Mesenchymal stem cell (in vitro differentiated cells and primary cell): Measurements from ENCODE around the gene PLPPR3.

Experiments used
- DNase-seq: peaks from one replicate; pipeline ENCODE4 v3.0.0-alpha.2; 2013
- H2AFZ ChIP-seq: one replicate; pipeline ENCODE4 v1.6.1; 2013; ENCODE audit warnings: low read depth, mild to moderate bottlenecking, control low read depth, inconsistent platforms, low read length, moderate library complexity
- H2AK5ac ChIP-seq: 2 replicates; pipeline ENCODE4 v1.6.1; 2013; ENCODE audit warnings: low read length, moderate library complexity, mild to moderate bottlenecking, inconsistent platforms; ENCODE audit not compliant: severe bottlenecking
- H2BK120ac ChIP-seq: one replicate; pipeline ENCODE4 v1.6.1; 2013; ENCODE audit warnings: low read depth, mild to moderate bottlenecking, inconsistent platforms, low read length, moderate library complexity
- H2BK12ac ChIP-seq, 2 experiments: one replicate each; pipeline ENCODE4 v1.6.1; 2013; ENCODE audit warnings: inconsistent platforms in 2 of 2, low read length in 2 of 2, mild to moderate bottlenecking in 2 of 2, moderate library complexity in 2 of 2, control low read depth in 1 of 2
- H2BK15ac ChIP-seq: one replicate; pipeline ENCODE4 v1.6.1; 2013; ENCODE audit warnings: mild to moderate bottlenecking, low read depth, inconsistent platforms; ENCODE audit not compliant: poor library complexity, severe bottlenecking
- H2BK5ac ChIP-seq: 2 replicates; pipeline ENCODE4 v1.6.1; 2013; ENCODE audit warnings: low read depth, mild to moderate bottlenecking, low read length, control low read depth, inconsistent platforms; ENCODE audit not compliant: poor library complexity, severe bottlenecking
- H3K14ac ChIP-seq, 2 experiments: one replicate each; pipeline ENCODE4 v1.6.1; 2013; ENCODE audit warnings: inconsistent platforms in 2 of 2, low read length in 2 of 2, control low read depth in 1 of 2, mild to moderate bottlenecking in 1 of 2, moderate library complexity in 1 of 2
- H3K18ac ChIP-seq, 2 experiments: one replicate each; pipeline ENCODE4 v1.6.1; 2013; ENCODE audit warnings: inconsistent platforms in 2 of 2, low read length in 2 of 2, control low read depth in 1 of 2, low read depth in 1 of 2, mild to moderate bottlenecking in 1 of 2
- H3K23ac ChIP-seq, 2 experiments: one replicate each; pipeline ENCODE4 v1.6.1; 2013; ENCODE audit warnings: inconsistent platforms in 2 of 2, low read length in 2 of 2, mild to moderate bottlenecking in 2 of 2, moderate library complexity in 2 of 2, control low read depth in 1 of 2
- H3K27ac ChIP-seq: 2 replicates; pipeline ENCODE4 v1.5.1; 2013; ENCODE audit warnings: mild to moderate bottlenecking, moderate library complexity, low read length, control low read depth, inconsistent platforms; ENCODE audit not compliant: poor library complexity, severe bottlenecking
- H3K27me3 ChIP-seq, 2 experiments: 2 replicates each; pipeline versions ENCODE4 v1.6.1 to v1.7.0; 2013; ENCODE audit warnings: low read length in 2 of 2, mild to moderate bottlenecking in 2 of 2, moderate library complexity in 2 of 2, control low read depth in 1 of 2, inconsistent platforms in 1 of 2; ENCODE audit not compliant: control insufficient read depth in 1 of 2, insufficient read depth in 1 of 2
- H3K36me3 ChIP-seq, 2 experiments: 2 replicates each; pipeline versions ENCODE4 v1.6.1 to v1.7.0; 2013; ENCODE audit warnings: low read length in 2 of 2, control low read depth in 1 of 2, inconsistent platforms in 1 of 2, low read depth in 1 of 2, mild to moderate bottlenecking in 1 of 2; ENCODE audit not compliant: insufficient read depth in 2 of 2, control insufficient read depth in 1 of 2
- H3K4ac ChIP-seq, 2 experiments: one replicate each; pipeline ENCODE4 v1.6.1; 2013; ENCODE audit warnings: inconsistent platforms in 2 of 2, low read length in 2 of 2, mild to moderate bottlenecking in 2 of 2, moderate library complexity in 2 of 2, control low read depth in 1 of 2, low read depth in 1 of 2
- H3K4me1 ChIP-seq: 2 replicates; pipeline ENCODE4 v1.6.1; 2013; ENCODE audit warnings: low read depth, low read length, control low read depth; ENCODE audit not compliant: control insufficient read depth, insufficient read depth
- H3K4me2 ChIP-seq: 2 replicates; pipeline ENCODE4 v1.6.1; 2013; ENCODE audit warnings: low read length, mild to moderate bottlenecking, inconsistent platforms; ENCODE audit not compliant: poor library complexity, severe bottlenecking
- H3K4me3 ChIP-seq, 2 experiments: 2 replicates each; pipeline versions ENCODE4 v1.5.1 to v1.7.0; 2013; ENCODE audit warnings: low read length in 2 of 2, mild to moderate bottlenecking in 2 of 2, control low read depth in 1 of 2, low read depth in 1 of 2; ENCODE audit not compliant: insufficient read depth in 1 of 2
- H3K79me1 ChIP-seq: replicated peaks from 2 replicates; pipeline ENCODE4 v1.6.1; 2013; ENCODE audit warnings: mild to moderate bottlenecking, control low read depth, low read length, inconsistent platforms; ENCODE audit not compliant: poor library complexity, severe bottlenecking
- H3K9ac ChIP-seq: 2 replicates; pipeline ENCODE4 v1.7.0; 2013; ENCODE audit warnings: mild to moderate bottlenecking, low read length, moderate library complexity
- H3K9me3 ChIP-seq: 2 replicates; pipeline ENCODE4 v1.7.0; 2013; ENCODE audit warnings: mild to moderate bottlenecking, low read length; ENCODE audit not compliant: control insufficient read depth
- H4K8ac ChIP-seq: one replicate; pipeline ENCODE4 v1.6.1; 2013; ENCODE audit warnings: inconsistent platforms, mild to moderate bottlenecking, low read length, moderate library complexity
- H4K91ac ChIP-seq: one replicate; pipeline ENCODE4 v1.6.1; 2013; ENCODE audit warnings: mild to moderate bottlenecking, low read length, inconsistent platforms
- WGBS: methylation state at CpG from one replicate; pipeline ENCODE4 v1.1.7; 2013; ENCODE audit warnings: mixed read lengths; 5-methylcytosine and 5-hydroxymethylcytosine counted together

Gene PLPPR3

DNA sequence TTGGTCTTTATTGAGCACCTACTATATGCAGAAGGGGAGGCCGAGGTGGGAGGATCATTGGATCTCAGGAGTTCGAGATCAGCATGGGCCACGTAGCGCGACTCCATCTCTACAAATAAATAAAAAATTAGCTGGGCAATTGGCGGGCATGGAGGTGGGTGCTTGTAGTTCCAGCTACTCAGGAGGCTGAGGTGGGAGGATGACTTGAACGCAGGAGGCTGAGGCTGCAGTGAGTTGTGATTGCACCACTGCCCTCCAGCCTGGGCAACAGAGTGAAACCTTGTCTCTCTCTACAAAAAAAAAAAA is 41.5 kb upstream of the PLPPR3 start:
- no peak overlapping the region for H2AK5ac ChIP-seq
- no peak overlapping the region for H3K18ac ChIP-seq
- no peak for DNase-seq
- H2BK15ac ChIP-seq, result no peak overlapping the region
- H2AFZ ChIP-seq, result no peak overlapping the region
- H3K36me3 ChIP-seq, result peaks cover 10 to 11% of the 10 kb centered on the region in 2 experiments
- H3K4me1 ChIP-seq, result peaks cover 50% of the 10 kb centered on the region
- H3K27ac ChIP-seq, result no peak overlapping the region
- no peak overlapping the region for H3K4me3 ChIP-seq
- H4K91ac ChIP-seq, result no peak overlapping the region
- 90% methylated on average over 2 of the region's 7 CpGs for WGBS
- H2BK120ac ChIP-seq, result no peak overlapping the region
- H3K4ac ChIP-seq, result no peak overlapping the region
- no peak overlapping the region for H2BK12ac ChIP-seq
- no peaks in the 10 kb centered on the region for H3K27me3 ChIP-seq
- H2BK5ac ChIP-seq, result no peak overlapping the region
- no peak overlapping the region for H3K14ac ChIP-seq
- H3K9ac ChIP-seq, result no peak overlapping the region
- no peak overlapping the region for H3K23ac ChIP-seq
- no peak overlapping the region for H3K4me2 ChIP-seq
- no peak overlapping the region for H4K8ac ChIP-seq
- no peaks in the 10 kb centered on the region for H3K9me3 ChIP-seq
- peaks cover 4% of the 10 kb centered on the region for H3K79me1 ChIP-seq

DNA sequence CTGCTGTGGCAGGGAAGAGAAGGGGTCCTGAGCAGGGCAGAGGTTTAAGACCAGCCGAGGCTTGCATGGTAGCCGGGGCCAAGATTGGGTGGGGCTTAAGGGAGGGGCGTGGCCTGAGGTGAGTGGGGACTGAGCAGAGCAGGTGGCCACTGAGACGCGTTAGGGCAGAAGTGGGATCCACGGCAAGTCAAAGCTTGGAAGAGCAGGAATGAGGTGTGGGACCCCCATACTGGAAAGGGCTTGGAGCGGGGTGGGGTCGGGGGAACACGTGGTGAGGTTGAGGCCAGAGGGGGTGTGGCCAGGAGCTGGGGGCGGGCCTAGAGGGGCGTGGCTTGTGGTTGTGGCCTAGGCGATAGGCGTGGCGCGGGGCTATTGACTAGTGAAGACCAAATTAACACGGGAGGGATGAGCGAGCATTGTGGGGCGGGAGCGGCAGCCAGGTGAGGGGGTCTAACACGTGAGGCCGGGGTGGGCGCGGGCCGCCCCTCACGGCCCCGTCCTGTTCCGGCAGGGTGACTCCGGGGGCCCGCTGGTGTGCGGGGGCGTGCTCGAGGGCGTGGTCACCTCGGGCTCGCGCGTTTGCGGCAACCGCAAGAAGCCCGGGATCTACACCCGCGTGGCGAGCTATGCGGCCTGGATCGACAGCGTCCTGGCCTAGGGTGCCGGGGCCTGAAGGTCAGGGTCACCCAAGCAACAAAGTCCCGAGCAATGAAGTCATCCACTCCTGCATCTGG is 41.0 kb upstream of the PLPPR3 start:
- Histone ChIP-seq H3K4ac (no peak overlapping the region), H3K79me1 (no peaks in the 10 kb centered on the region), H2BK120ac (no peak overlapping the region), H2BK15ac (no peak overlapping the region), H2BK5ac (no peak overlapping the region), H3K9me3 (no peaks in the 10 kb centered on the region), H4K91ac (no peak overlapping the region), H3K23ac (no peak overlapping the region), H3K27me3 (no peaks in the 10 kb centered on the region), H3K27ac (no peak overlapping the region), H2AK5ac (no peak overlapping the region), H3K14ac (no peak overlapping the region), H4K8ac (peak overlapping the region; percentile 55), H3K9ac (no peak overlapping the region), H3K4me3 (no peak overlapping the region), H3K4me2 (no peak overlapping the region), H3K36me3 (peaks cover 5 to 6% of the 10 kb centered on the region in 2 experiments), H2BK12ac (no peak overlapping the region), H3K4me1 (peaks cover 45% of the 10 kb centered on the region), H2AFZ (no peak overlapping the region), H3K18ac (no peak overlapping the region)
- peak; percentile 60 for DNase-seq
- WGBS, result 16% methylated on average over 48 of the region's 48 CpGs

GRCh38 chr19:861756-862580 is 40.2 kb upstream of the PLPPR3 start:
- 6% methylated on average over 60 of the region's 60 CpGs for WGBS
- no peaks in the 10 kb centered on the region for H3K27me3 ChIP-seq
- H3K4ac ChIP-seq, result no peak overlapping the region
- no peak overlapping the region for H3K27ac ChIP-seq
- no peak overlapping the region for H3K18ac ChIP-seq
- peaks cover 37% of the 10 kb centered on the region for H3K4me1 ChIP-seq
- peak overlapping the region in 1 of 2 experiments; percentile 17 for H3K23ac ChIP-seq
- H4K91ac ChIP-seq, result no peak overlapping the region
- H3K4me2 ChIP-seq, result no peak overlapping the region
- no peak overlapping the region for H3K14ac ChIP-seq
- H2BK12ac ChIP-seq, result peak overlapping the region in 1 of 2 experiments; percentile 58
- no peak overlapping the region for H2BK15ac ChIP-seq
- no peaks in the 10 kb centered on the region for H3K9me3 ChIP-seq
- DNase-seq, result peak; percentile 39
- H2BK5ac ChIP-seq, result no peak overlapping the region
- H3K79me1 ChIP-seq, result no peaks in the 10 kb centered on the region
- H3K9ac ChIP-seq, result no peak overlapping the region
- H2AK5ac ChIP-seq, result no peak overlapping the region
- H2AFZ ChIP-seq, result no peak overlapping the region
- no peak overlapping the region for H2BK120ac ChIP-seq
- H3K4me3 ChIP-seq, result no peak overlapping the region
- peak overlapping the region; percentile 19 for H4K8ac ChIP-seq
- H3K36me3 ChIP-seq, result peaks cover 0 to 3% of the 10 kb centered on the region in 2 experiments

GRCh38 chr19:861141-861755 is 39.5 kb upstream of the PLPPR3 start:
- H3K9me3 ChIP-seq, result no peaks in the 10 kb centered on the region
- no peak overlapping the region for H3K27ac ChIP-seq
- H3K14ac ChIP-seq, result no peak overlapping the region
- no peak overlapping the region for H3K4me2 ChIP-seq
- no peak overlapping the region for H2AFZ ChIP-seq
- H3K4ac ChIP-seq, result no peak overlapping the region
- H2AK5ac ChIP-seq, result no peak overlapping the region
- peak overlapping the region in 1 of 2 experiments; percentile 58 for H2BK12ac ChIP-seq
- peaks cover 0 to 3% of the 10 kb centered on the region in 2 experiments for H3K36me3 ChIP-seq
- DNase-seq, result no peak
- H3K27me3 ChIP-seq, result no peaks in the 10 kb centered on the region
- H3K4me3 ChIP-seq, result no peak overlapping the region
- no peak overlapping the region for H2BK5ac ChIP-seq
- H2BK15ac ChIP-seq, result no peak overlapping the region
- no peak overlapping the region for H3K18ac ChIP-seq
- H3K9ac ChIP-seq, result no peak overlapping the region
- no peak overlapping the region for H2BK120ac ChIP-seq
- no peak overlapping the region for H4K91ac ChIP-seq
- H3K79me1 ChIP-seq, result no peaks in the 10 kb centered on the region
- peak overlapping the region in 1 of 2 experiments; percentile 17 for H3K23ac ChIP-seq
- H4K8ac ChIP-seq, result peak overlapping the region; percentile 19
- H3K4me1 ChIP-seq, result peaks cover 33% of the 10 kb centered on the region
- 42% methylated on average over 25 of the region's 35 CpGs for WGBS
